ENCODE data around the gene NXPE4. TPM values are rescaled to one million over a fixed set of nuclear protein-coding genes. Genes with fewer than 3 reads are reported as not detected.
"Not testable (repeated sequence)": the region's sequence is repeated elsewhere in the genome, so short reads cannot be mapped to it uniquely, and the experiment has no call there.

Gene NXPE4
- total and polyA plus RNA-seq, 12 donors: not detected

DNA sequence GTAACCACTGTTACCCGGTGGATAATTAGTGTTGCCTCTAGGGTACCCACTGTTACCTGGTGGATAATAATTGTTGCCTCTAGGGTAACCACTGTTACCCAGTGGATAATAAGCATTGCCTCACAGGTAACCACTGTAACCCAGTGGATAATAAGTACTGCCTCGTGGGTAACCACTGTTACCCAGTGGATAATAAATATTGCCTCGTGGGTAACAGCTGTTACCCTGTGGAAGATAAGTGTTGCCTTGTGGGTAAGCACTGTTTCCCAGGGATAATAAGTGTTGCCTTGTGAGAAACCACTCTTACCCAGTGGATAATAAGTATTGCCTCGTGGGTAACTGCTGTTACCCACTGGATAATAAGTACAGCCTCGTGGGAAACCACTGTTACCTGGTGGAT lies 9.3 kb upstream of the NXPE4 start:
- Histone ChIP-seq H3K36me3 (no peaks in the 10 kb centered on the region), H3K27ac (no peak overlapping the region), H3K9me3 (peaks cover 0 to 66% (median 0%) of the 10 kb centered on the region in 11 donors), H3K27me3 (no peaks in the 10 kb centered on the region), H3K4me3 (no peak overlapping the region), H3K4me1 (no peaks in the 10 kb centered on the region)
- no peak for DNase-seq
- 78 to 80% methylated on average over 5 of the region's 5 CpGs for WGBS, 2 donors
- TF ChIP-seq CTCF (IDR thresholded peaks at IDR 0.05): no peak
- intact Hi-C loops (cut with DNase I): loop anchor here in 1 of 10 donors (10.0 kb wide), 1 partner anchor 260 kb away; no protein-coding TSS in a partner anchor
- ATAC-seq: no peak

GRCh38 chr11:114604179-114604813 lies 8.7 kb upstream of the NXPE4 start:
- H3K27ac ChIP-seq: no peak overlapping the region
- no peak overlapping the region for H3K4me3 ChIP-seq
- no peaks in the 10 kb centered on the region for H3K36me3 ChIP-seq
- intact Hi-C loops (cut with DNase I): loop anchor here in 1 of 10 donors (10.0 kb wide), 1 partner anchor 259 kb away; no protein-coding TSS in a partner anchor
- DNase-seq (no peak), ATAC-seq (no peak)
- no peak for TF ChIP-seq CTCF (IDR thresholded peaks at IDR 0.05)
- no peaks in the 10 kb centered on the region for H3K4me1 ChIP-seq
- WGBS, 2 donors: 90 to 91% methylated on average over 13 of the region's 13 CpGs
- no peaks in the 10 kb centered on the region for H3K27me3 ChIP-seq
- peaks cover 0 to 60% (median 0%) of the 10 kb centered on the region in 11 donors for H3K9me3 ChIP-seq

DNA sequence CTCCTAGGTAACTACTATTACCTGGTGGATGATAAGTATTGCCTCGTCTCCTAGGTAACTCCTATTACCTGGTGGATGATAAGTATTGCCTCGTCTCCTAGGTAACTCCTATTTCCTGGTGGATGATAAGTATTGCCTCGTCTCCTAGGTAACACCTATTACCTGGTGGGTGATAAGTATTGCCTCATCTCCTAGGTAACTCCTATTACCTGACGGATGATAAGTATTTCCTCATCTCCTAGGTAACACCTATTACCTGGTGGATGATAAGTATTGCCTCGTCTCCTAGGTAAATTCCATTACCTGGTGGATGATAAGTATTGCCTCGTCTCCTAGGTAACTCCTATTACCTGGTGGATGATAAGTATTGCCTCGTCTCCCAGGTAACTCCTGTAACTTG lies 7.6 kb upstream of the NXPE4 start:
- not testable (repeated sequence) for DNase-seq

GRCh38 chr11:114598461-114598860 lies 2.9 kb upstream of the NXPE4 start:
- ATAC-seq: no peak
- no peak for TF ChIP-seq CTCF (IDR thresholded peaks at IDR 0.05)
- H3K27me3 ChIP-seq: no peaks in the 10 kb centered on the region
- no peaks in the 10 kb centered on the region for H3K4me1 ChIP-seq
- intact Hi-C loops (cut with DNase I): no loop called here
- no peak for DNase-seq
- 72 to 77% methylated on average over 1 of the region's 1 CpG for WGBS, 2 donors
- H3K36me3 ChIP-seq: no peaks in the 10 kb centered on the region
- H3K4me3 ChIP-seq: no peak overlapping the region
- peaks cover 0 to 6% (median 0%) of the 10 kb centered on the region in 11 donors for H3K9me3 ChIP-seq
- H3K27ac ChIP-seq: no peak overlapping the region

More for the DNA sequence above, 7.6 kb upstream of the NXPE4 start:
- not testable (repeated sequence) for H3K27ac ChIP-seq, ATAC-seq, H3K4me3 ChIP-seq, H3K4me1 ChIP-seq, H3K27me3 ChIP-seq, H3K36me3 ChIP-seq
- peaks cover 0 to 49% (median 0%) of the 10 kb centered on the region in 11 donors for H3K9me3 ChIP-seq
- intact Hi-C loops (cut with DNase I): loop anchor here in 1 of 10 donors (10.0 kb wide), 1 partner anchor 258 kb away; no protein-coding TSS in a partner anchor
- WGBS, 2 donors: 89 to 92% methylated on average over 7 of the region's 7 CpGs
